ENCODE measurements around the gene TMEM91.

GRCh38 chr19:41409288-41409687, 33.0 kb downstream of the TMEM91 start:
- TF ChIP-seq CTCF (IDR thresholded peaks at IDR 0.05; ENCODE audit: poor library complexity) (no peak), EZH2 (IDR thresholded peaks at IDR 0.05; ENCODE audit: borderline replicate concordance) (no peak)
